Measurements from ENCODE around the gene MAU2.

MAU2 gene

DNA sequence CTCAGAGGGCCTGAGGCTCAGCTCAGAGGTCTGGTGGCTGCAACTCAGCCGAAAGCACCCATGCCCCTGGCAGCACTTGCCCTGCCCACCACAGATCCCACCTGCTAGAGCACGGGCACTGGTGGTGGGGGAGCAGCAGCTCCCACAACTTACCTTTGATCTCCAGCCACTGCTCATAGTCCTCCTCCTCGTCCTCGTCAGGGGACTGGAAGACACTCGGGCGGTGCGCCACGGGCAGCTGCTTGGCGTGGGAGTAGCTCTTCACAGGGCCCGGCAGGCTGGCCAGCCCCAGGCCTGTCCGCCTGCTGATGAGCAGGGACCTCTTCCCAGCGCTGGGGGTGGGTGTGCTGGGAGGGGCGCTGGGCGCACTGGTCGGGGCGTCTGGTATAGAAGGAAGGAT is 14.9 kb upstream of the MAU2 start:
- DNase-seq (ENCODE audit: low spot score) = peak; percentile 3

DNA sequence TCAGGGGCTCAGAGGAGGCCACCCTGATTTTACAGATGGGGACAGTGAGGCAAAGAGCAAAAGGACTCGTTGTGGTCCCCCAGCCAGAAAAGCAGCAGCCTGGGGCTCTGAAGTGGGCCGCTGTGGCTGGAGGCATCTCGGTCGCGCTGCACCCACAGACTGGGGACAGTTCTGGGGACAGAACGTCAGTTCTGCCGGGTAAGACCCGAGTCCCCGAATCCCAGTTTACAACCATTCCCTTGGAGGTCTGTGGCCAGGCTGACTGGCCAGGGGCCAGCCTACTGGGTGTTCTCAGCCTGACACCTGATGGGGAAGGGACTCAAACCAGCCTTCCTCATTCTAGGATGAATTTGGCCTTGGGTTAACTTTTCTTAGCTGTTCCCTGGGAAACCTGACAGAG is 14.4 kb upstream of the MAU2 start:
- peak; percentile 2 for DNase-seq (ENCODE audit: low spot score)

DNA sequence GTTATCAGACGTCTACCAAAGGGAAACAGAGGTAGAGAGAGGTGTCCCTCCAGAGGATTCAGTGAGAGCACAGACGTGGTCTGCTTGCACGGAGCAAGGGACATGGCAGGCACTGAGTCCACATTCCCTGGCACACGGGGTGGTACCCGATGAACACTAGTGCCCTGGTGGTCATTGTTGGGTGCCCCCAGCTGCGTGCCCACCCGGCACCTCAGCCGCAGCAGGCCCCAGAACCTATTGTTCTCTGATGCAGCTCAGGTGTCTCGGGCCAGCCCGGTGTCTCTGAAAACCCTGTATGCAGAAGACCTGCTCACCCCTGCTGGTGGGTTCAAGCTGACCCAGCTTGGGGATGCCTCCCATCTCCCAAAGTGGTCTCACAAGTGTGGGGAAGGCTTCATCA is 12.3 kb upstream of the MAU2 start:
- peak; percentile 4 for DNase-seq (ENCODE audit: low spot score)

DNA sequence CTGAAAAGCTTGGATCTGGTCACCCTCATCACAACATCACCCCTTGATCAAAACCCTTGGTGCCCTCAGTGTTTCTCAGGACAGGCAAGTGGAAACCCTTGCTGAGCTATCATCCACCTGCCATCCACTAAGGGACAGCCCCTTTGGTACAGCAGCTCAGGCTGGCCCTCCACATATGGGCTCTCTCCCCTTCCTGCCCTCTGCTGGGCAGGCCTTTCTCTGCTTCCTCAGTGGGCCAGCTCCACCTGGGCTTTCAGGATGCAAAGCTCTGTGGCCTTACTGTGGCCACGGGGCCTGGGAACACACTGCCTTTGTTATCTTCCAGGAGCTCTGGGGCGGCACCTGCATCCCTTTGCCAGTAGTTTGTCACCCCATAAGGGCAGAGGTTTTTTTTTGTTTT is 5.2 kb upstream of the MAU2 start:
- DNase-seq (ENCODE audit: low spot score) = no peak

DNA sequence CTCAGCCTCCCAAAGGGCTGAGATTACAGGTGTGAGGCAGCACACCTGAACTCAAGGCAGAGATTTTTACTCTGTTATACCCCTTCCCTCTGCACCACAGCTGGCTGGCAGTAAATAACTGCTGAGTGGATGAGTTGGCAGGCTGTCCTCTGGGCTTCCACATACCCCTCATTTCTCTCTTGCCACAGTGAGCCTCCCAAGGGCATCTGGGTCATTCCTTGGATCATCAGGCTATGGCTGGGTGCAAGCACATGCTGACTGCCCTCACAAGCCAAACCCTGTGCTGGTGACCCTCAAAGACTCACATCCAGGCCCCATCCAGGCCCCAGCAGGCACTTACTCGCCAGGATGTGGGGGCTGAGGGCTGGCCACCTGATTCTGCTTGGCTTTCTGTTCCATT is 4.5 kb upstream of the MAU2 start:
- DNase-seq (ENCODE audit: low spot score) = no peak

DNA sequence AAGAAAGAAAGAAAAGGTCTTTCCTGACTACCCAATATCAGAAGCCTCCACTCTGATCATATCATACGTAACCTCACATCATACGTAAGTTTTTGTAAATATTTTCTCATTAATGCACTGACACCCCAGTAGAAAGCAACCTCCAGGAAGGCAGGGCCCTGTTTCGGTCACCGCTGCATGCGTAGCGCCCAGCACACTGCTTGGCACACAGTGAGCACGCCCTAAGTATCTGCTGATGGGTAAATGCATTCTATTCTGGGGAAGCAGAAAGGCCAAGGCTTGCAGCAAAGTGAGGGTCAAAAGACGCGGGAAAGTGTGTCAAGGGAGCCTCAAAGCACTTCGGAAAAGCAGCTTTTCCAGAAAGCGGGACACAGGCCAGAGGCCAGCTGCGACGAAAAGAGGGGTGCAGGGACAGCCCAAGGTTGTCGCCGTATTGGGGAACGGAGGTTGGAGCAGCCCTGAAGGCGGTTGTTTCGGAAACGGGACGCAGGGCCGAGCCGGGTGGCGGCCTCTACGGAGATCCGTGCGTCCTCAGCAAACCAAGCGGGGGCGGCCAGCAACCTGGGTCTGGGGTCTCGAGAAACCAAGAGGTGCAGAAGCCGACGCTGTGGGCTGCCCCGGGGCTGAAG is 783 bp upstream of the MAU2 start:
- no peak for DNase-seq (ENCODE audit: low spot score)

DNA sequence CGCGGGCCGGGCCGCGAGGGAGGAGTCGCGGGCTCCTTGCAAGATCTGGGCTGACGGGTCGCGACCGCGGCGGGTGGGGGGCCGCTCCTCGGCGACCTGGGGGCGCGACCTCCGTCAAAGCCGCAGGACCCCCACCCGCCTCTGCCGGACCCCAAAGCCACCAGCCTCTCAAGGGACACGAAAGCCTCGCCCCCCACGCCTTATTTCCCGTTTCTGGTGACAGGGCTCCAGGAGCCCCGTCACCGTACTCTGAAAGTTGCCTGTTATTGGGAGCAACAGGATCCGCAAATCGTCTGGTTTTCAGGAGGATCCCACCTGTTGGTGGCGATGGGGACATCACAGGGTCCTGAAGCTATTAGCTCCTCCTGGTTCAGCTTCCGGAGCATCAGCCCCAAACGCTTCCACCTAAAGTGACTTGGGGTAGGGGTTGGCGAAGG is 530 bp downstream of the MAU2 start:
- DNase-seq (ENCODE audit: low spot score) = peak; percentile 49

DNA sequence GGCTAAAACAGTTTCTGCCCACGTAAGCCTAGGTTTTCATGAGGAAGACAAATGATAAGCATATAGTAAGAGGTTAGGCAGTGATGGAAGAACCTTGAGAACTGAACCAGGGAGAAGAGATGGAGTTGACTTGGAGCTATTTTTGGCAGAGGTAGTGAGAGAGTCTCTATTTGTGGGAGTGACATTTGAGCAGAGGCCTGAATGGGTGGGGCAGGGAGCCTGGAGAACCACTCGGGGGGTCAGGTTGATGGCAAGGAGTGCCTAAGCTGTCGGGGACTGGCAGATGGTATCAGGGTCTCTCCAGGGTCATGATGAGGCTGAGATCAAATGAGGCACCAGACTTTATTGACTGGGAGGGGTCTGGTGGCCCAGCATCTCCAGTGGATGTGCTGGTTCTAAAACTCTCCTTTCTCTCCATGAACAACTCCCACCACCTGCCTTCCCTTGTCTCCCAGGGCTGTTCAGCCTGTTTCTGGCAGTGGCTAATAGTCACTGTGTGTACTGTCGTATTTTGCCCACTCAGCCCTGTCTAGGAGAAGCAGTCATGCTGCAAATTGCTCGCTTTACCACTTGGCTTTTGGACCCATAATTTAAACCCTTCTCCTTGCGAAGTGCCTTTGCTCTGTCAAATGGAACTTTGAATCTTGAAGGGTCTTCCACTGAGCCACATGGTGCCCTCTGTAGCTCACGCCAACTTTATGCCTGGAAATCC is 3.6 kb downstream of the MAU2 start:
- DNase-seq (ENCODE audit: low spot score) = no peak

DNA sequence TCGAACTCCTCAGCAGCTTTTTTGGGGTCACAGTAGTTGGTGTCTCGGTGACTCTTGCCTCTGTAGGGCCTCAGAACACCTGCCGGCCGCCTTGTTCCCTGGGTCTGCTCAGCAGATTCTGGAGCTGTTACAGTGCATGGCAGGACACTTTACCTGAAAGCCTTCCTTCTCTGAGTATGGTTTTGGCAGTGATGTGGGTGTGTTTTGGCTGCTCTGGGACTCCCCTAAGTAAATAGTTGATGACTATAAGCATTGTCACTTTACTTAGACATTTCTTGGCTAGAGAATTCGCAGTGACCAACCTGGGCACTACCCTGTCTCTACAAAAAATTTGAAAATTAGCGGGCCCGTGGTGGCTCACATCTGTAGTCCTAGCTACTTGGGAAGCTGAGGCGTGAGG is 7.0 kb downstream of the MAU2 start:
- no peak for DNase-seq (ENCODE audit: low spot score)

DNA sequence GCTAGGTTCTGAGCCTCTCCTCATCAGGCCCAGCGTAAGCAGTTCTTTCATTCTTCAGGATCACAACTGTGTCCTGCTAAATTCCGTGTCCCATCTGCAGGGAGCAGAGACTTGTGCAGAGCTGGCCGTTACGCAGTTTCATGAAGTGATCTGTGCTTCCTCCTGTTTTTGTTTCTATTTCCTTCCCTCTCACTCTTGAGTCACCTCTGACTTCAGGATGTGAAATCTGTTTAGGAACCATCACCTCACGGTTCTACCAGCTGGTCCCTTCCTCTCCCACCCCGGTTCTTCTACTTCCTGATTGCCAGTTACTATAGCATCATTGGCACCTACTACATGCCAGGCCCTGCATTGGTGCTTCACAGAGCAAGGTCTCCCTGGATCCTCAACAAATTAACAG is 8.5 kb downstream of the MAU2 start:
- DNase-seq (ENCODE audit: low spot score) = no peak

DNA sequence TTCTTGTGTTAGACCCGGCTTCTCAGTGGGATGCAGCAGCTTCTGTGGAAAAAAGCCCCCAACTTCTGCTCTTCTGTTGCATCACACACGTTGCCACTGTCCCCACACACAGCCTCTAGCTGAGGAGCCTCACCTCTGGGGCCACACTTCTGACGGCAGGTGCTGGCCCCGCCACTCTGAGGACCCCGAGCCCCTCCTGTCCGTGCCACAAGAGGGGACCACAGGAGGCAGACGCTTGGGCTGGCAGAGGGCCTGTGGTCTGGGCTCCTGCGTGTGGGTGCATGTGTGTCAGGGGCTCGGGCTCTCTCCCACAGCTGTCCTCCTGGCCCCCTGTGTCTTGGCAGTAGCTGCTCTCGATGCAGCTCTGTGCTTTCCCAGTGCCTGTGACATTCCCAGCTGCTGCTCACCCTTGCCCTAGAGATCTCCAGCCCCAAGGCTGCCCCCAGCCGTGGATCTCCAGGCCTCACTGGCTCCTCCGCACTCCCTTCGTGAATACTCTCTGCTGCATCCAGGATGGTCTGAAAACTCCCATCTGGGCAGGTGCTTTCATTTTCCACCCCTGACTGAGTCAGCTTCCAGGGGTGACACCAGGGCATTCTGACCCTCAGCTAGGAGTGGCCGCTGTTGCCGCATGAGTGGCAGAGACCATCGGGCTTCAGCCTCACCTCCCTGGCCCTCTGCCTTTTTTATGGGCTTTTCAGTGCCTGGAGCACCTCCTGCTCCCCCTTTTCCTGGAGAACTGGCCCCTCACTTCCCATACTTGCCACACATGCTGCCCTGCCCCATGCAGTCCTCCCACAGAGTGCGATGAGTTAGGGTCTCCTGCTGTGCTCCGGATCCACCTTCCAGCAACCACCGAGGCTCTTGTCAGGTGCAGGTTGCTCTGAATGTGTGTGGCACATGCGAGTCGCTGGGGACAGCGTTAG is 13.7 kb downstream of the MAU2 start:
- no peak for DNase-seq (ENCODE audit: low spot score)

DNA sequence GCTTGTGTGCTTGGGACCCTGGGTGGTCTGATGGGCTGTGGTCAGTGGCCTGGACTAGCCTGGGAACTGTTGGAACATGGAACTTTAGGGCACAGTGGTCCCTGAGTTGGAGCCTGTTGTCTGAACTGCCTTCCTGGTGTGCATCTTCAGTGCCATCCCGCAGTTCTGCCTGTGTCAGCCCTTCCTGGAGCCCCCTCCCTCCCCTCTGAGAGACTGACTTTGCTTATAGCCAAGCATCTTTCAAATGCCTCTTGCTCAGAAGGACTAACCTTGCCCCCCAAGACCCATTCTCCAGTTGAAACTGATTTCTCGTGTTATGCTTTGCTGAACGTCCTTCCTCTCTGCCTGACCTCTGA is 14.3 kb downstream of the MAU2 start:
- DNase-seq (ENCODE audit: low spot score) = no peak

DNA sequence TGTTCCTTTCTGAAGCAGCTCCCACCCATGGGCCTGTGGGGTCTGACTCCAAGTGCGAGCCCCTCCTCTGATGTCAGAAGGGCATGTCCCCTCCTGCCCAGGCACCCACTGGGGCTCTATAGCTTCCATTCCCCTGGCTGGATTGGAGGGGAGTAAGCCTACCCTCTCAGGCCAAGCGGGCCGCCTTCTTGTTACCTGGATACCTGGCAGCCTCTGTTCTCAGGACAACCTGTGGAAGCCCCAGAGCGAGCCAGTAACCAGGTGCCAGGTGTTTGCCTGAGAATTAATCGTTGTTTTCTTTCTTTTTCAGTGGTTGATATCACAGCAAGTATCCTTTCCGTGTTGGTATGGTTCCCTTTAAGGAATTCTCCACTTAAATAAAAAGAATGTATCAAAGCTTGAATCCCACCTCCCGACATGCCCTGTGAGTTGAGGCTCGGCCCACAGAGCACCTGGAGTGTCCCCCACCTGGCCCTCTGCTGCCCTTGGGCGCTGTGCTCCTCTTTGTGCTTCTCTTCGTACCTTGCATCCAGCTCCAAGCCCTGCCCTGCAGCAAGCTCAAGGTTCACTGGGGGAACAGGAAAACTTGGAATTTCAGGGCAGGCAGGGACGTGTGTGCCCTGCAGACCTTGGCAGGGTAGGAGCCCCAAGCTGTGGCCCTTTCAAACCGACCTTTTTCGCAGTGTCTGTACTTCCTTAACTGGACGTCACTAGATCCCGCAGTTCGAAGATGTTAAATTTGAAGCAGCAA is 15.0 kb downstream of the MAU2 start:
- no peak for DNase-seq (ENCODE audit: low spot score)

DNA sequence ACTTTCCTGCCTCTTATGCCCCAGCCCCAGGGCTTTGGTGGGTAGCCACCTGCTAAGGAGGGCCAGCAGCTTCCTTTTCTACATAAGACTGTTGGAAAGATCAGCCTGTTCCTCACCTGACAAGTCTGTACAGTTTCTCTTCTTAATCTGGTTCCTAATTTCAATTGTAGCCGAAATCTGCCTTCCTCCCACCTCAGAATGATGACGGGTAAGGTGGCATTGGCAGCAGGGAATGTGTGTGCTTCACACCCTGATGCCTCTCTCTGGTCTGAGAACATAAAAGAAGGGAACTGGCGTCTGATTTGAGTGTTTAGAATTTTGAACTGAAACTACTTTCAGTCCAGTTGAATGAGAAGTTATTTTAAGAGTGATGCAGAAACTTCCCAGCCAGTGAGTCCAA is 16.0 kb downstream of the MAU2 start:
- DNase-seq (ENCODE audit: low spot score) = no peak

DNA sequence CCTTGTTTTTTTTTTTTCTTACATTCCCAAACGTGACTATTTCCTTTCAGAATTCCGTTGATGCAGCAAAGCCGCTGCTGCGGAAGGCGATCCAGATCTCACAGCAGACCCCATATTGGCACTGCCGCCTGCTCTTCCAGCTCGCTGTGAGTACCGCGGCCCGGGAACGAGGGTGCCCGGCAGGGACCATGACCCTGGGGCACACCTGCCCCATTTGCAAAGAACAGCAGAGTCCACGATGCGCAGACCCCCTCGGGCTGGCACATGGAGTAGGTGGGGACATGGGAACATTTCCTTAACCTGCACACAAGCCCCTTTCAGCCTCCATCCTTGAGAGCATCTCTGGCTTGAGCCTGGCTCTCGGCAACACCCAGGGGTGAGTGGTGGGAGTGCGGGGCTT is 16.5 kb downstream of the MAU2 start:
- DNase-seq (ENCODE audit: low spot score) = no peak

DNA sequence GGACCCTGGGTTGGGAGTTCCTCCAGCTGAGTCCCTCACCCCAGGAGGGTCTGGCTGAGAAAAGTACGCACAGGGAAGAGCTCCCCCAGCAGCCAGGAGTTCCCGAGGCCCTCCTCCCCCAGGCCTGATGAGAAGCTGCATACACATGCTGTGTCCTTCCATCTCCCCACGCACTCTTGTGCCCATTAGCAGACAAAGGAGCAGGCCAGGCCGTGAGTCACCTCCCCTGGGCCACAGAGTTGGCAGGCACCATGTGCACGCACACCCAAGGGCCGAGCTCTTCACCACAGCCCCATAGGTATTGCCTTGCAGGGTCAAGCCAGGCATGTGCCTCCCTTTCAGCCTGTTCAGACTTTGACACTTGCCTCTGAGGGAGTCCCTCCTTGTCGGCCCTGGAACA is 17.5 kb downstream of the MAU2 start:
- peak; percentile 35 for DNase-seq (ENCODE audit: low spot score)

DNA sequence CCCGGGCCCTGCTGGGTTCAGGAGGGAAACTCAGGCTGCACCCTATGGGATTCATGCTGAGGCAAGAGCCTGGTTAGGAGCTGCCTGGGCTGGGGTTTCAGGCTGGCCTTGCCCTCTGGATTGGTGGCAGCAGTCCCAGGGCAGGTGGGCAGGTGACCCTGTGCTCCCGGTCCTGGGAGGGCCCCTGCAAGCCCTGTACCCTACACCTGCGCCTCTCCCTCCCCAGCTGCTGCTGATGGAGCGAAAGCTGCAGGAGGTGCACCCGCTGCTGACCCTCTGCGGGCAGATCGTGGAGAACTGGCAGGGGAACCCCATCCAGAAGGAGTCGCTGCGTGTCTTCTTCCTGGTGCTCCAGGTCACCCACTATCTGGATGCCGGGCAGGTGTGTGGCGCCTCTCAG is 20.4 kb downstream of the MAU2 start:
- DNase-seq (ENCODE audit: low spot score) = no peak

DNA sequence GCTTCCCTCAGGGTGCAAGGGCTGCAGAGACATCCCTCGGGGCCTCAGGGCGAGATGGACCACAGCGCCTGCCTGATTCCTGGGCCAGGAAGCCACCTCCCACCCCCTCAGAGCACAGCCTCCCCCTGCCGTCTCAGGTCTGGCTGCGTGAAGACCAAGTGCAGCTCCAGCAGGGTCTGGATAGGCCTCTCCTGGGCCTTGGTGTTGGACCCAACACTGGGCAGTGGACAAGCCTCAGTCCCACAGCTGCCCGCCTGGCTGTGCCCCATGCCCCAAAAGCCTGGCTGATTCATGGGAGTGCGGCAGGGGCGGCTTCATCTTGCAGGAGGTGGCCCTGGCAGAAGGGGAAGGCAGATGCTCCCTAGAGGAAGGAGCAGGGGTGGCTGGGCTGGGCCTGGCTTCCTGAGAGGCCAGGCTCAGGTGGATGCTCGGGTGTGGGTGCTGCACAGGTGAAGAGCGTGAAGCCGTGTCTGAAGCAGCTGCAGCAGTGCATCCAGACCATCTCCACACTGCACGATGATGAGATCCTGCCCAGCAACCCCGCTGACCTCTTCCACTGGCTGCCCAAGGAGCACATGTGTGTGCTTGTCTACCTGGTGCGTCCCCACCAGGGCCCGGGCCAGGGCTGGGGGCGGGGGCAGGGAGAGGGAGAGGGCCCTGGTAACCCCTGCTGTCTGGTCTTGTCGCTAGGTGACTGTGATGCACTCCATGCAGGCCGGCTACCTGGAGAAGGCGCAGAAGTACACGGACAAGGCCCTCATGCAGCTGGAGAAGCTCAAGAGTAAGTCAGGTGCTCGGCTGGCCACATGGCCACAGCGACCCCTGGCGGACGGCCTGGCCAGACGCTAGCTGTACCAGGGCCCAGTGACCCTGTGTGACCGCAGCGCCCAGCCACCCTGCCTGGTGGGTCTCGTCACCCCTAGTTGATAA is 21.7 kb downstream of the MAU2 start:
- DNase-seq (ENCODE audit: low spot score) = peak; percentile 89

DNA sequence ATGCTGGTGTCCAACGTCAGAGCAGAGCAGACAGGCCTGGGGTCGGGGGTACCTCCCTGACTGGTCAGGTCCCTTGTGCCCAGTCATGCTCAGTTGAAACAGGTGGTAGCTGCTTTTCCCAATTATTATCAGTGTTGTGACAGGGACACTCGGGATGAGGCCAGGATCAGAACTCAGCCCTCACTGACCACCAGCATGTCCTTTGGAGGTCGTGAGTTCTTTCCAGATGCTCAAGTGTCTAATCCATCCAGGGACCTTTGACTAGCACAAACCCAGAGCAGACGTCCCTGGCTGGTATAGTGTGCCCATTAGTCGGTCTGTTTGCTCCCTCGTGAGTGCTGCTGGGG is 22.4 kb downstream of the MAU2 start:
- DNase-seq (ENCODE audit: low spot score) = no peak

DNA sequence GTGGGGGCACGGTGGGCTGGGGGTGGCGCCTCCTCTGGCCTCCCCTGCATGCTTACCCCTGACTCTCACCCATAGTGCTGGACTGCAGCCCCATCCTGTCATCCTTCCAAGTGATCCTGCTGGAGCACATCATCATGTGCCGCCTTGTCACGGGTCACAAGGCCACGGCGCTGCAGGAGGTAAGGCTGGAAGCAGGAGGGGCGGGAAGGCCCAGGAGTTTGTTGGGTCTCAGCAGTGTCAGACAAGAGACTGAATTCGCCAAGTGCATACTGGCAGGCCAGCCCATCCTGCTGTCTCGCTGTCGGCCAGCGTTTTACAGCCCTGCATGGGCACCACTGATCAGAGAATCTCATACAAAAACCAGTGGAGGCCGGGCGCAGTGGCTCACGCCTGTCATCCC is 23.1 kb downstream of the MAU2 start:
- DNase-seq (ENCODE audit: low spot score) = no peak

DNA sequence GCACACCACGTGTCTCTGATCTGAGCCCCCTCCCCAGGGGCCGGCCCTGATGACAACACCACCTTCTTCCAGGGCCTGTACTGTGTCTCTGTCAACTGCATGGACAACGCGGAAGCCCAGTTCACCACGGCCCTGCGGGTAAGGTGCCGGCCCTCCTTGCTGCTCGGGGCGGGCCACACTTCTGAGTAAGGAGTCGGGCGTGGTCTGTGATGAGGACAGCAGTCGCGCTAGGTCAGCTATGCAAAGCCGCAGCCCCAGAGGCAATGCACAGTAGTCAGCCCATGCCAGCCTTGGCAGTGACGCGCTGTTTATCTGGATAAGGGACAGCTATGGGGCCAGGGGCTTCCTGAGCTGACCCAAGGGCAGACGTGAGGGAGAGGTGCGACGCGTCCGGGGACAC is 24.6 kb downstream of the MAU2 start:
- no peak for DNase-seq (ENCODE audit: low spot score)

All from AG08396 (cell line).